Measurements from ENCODE around the gene NFIX.
"Not testable (repeated sequence)": the region's sequence is repeated elsewhere in the genome, so short reads cannot be mapped to it uniquely, and the experiment has no call there.

Gene NFIX

GRCh38 chr19:12957389-12957952 lies 37.8 kb upstream of the NFIX start:
- DNase-seq (ENCODE audit: low read depth in 1 of 2, low spot score in 1 of 2): not testable (repeated sequence)

- DNase-seq (ENCODE audit: low read depth in 1 of 2, low spot score in 1 of 2): no peak
Measured at GRCh38 chr19:12959481-12959880, 35.8 kb upstream of the NFIX start.

GRCh38 chr19:12965017-12965811 lies 30.1 kb upstream of the NFIX start:
- peak; percentile 66 to 78 for DNase-seq (ENCODE audit: low read depth in 1 of 2, low spot score in 1 of 2)

GRCh38 chr19:12965812-12966135 lies 29.5 kb upstream of the NFIX start:
- DNase-seq (ENCODE audit: low read depth in 1 of 2, low spot score in 1 of 2): no peak

GRCh38 chr19:12967907-12968306 lies 27.4 kb upstream of the NFIX start:
- DNase-seq (ENCODE audit: low read depth in 1 of 2, low spot score in 1 of 2): no peak

- DNase-seq (ENCODE audit: low read depth in 1 of 2, low spot score in 1 of 2): no peak
Measured at GRCh38 chr19:12969292-12969988, 25.8 kb upstream of the NFIX start, which contains the start of gene DAND5. TSS of gene DAND5 (plus strand) at chr19:12969576. CDS start at chr19:12969661, 85 bp downstream.

- DNase-seq (ENCODE audit: low read depth in 1 of 2, low spot score in 1 of 2): no peak
Measured at GRCh38 chr19:12970070-12970820, 25.0 kb upstream of the NFIX start.

GRCh38 chr19:12973236-12973635 lies 22.0 kb upstream of the NFIX start:
- no peak for DNase-seq (ENCODE audit: low read depth in 1 of 2, low spot score in 1 of 2)

GRCh38 chr19:12974301-12975220 lies 20.7 kb upstream of the NFIX start:
- no peak for DNase-seq (ENCODE audit: low read depth in 1 of 2, low spot score in 1 of 2)

GRCh38 chr19:12975221-12975741 lies 20.0 kb upstream of the NFIX start:
- no peak for DNase-seq (ENCODE audit: low read depth in 1 of 2, low spot score in 1 of 2)

GRCh38 chr19:12976109-12976508 lies 19.2 kb upstream of the NFIX start:
- DNase-seq (ENCODE audit: low read depth in 1 of 2, low spot score in 1 of 2): not testable (repeated sequence)

- no peak for DNase-seq (ENCODE audit: low read depth in 1 of 2, low spot score in 1 of 2)
Measured at GRCh38 chr19:12979974-12980373, 15.3 kb upstream of the NFIX start.

- DNase-seq (ENCODE audit: low read depth in 1 of 2, low spot score in 1 of 2): no peak
Measured at GRCh38 chr19:12982648-12983047, 12.6 kb upstream of the NFIX start.

- no peak for DNase-seq (ENCODE audit: low read depth in 1 of 2, low spot score in 1 of 2)
Measured at GRCh38 chr19:12983091-12983490, 12.2 kb upstream of the NFIX start.

- DNase-seq (ENCODE audit: low read depth in 1 of 2, low spot score in 1 of 2): peak; percentile 70 to 79
Measured at GRCh38 chr19:12983542-12984142, 11.6 kb upstream of the NFIX start.

GRCh38 chr19:12984143-12984627 lies 11.1 kb upstream of the NFIX start:
- no peak for DNase-seq (ENCODE audit: low read depth in 1 of 2, low spot score in 1 of 2)

GRCh38 chr19:12984683-12985048 lies 10.6 kb upstream of the NFIX start:
- DNase-seq (ENCODE audit: low read depth in 1 of 2, low spot score in 1 of 2): no peak

GRCh38 chr19:12985049-12985776 lies 10.1 kb upstream of the NFIX start:
- DNase-seq (ENCODE audit: low read depth in 1 of 2, low spot score in 1 of 2): no peak

GRCh38 chr19:12986726-12987125 lies 8.5 kb upstream of the NFIX start:
- DNase-seq (ENCODE audit: low read depth in 1 of 2, low spot score in 1 of 2): no peak

All from stimulated activated CD4-positive, alpha-beta T cell treated with anti-CD3 and anti-CD28 coated beads, Interleukin-15, amount 100 ng/mL, for 1 hour (primary cell).